ENCODE results near the gene C9orf50.

The C9orf50 gene

GRCh38 chr9:129615407-129616285 is 5.3 kb downstream of the C9orf50 start:
- no peak overlapping the region for H3K27ac ChIP-seq
- no peak for DNase-seq
- peaks cover 0 to 8% of the 10 kb centered on the region in 2 donors for H3K27me3 ChIP-seq
- intact Hi-C loops (cut with DNase I; ENCODE audit: low total_unique reads), result loop anchor here (10.0 kb wide), 1 partner anchor 221 kb away; no protein-coding TSS in a partner anchor
- peaks cover 0 to 28% (median 15%) of the 10 kb centered on the region in 4 donors for H3K4me1 ChIP-seq
- H3K36me3 ChIP-seq, result no peaks in the 10 kb centered on the region
- no peak for TF ChIP-seq CTCF (IDR thresholded peaks at IDR 0.05)
- no peak overlapping the region for H3K4me3 ChIP-seq
- H3K9me3 ChIP-seq, result no peaks in the 10 kb centered on the region

GRCh38 chr9:129614932-129615331 is 6.0 kb downstream of the C9orf50 start:
- Histone ChIP-seq H3K9me3 (no peaks in the 10 kb centered on the region), H3K36me3 (no peaks in the 10 kb centered on the region), H3K4me3 (no peak overlapping the region), H3K27me3 (peaks cover 0 to 6% of the 10 kb centered on the region in 2 donors), H3K27ac (no peak overlapping the region), H3K4me1 (peaks cover 0 to 27% (median 13%) of the 10 kb centered on the region in 4 donors)
- no peak for TF ChIP-seq CTCF (IDR thresholded peaks at IDR 0.05)
- intact Hi-C loops (cut with DNase I; ENCODE audit: low total_unique reads), result loop anchor here (10.0 kb wide), 1 partner anchor 220 kb away; no protein-coding TSS in a partner anchor
- DNase-seq, result no peak

- Histone ChIP-seq H3K27ac (peak overlapping the region; percentile 38 to 48), H3K9me3 (no peaks in the 10 kb centered on the region), H3K36me3 (no peaks in the 10 kb centered on the region), H3K4me3 (no peak overlapping the region), H3K4me1 (peaks cover 0 to 36% (median 24%) of the 10 kb centered on the region in 4 donors), H3K27me3 (no peaks in the 10 kb centered on the region)
- no peak for DNase-seq
- no peak for TF ChIP-seq CTCF (IDR thresholded peaks at IDR 0.05)
- intact Hi-C loops (cut with DNase I; ENCODE audit: low total_unique reads), result loop anchor here (10.0 kb wide), 1 partner anchor 219 kb away; no protein-coding TSS in a partner anchor
Measured at GRCh38 chr9:129613520-129614175, 7.3 kb downstream of the C9orf50 start.

GRCh38 chr9:129612815-129613519 is 7.9 kb downstream of the C9orf50 start:
- Histone ChIP-seq H3K9me3 (no peaks in the 10 kb centered on the region), H3K4me3 (no peak overlapping the region), H3K27ac (peak overlapping the region; percentile 38 to 48), H3K36me3 (no peaks in the 10 kb centered on the region), H3K4me1 (peaks cover 0 to 43% (median 31%) of the 10 kb centered on the region in 4 donors), H3K27me3 (no peaks in the 10 kb centered on the region)
- intact Hi-C loops (cut with DNase I; ENCODE audit: low total_unique reads), result loop anchor here (10.0 kb wide), 1 partner anchor 218 kb away; no protein-coding TSS in a partner anchor
- TF ChIP-seq CTCF (IDR thresholded peaks at IDR 0.05), result peak in 1 of 2 experiments; percentile 5
- DNase-seq, result no peak

GRCh38 chr9:129612123-129612522 is 8.8 kb downstream of the C9orf50 start:
- DNase-seq, result no peak
- H3K9me3 ChIP-seq, result no peaks in the 10 kb centered on the region
- intact Hi-C loops (cut with DNase I; ENCODE audit: low total_unique reads), result loop anchor here (10.0 kb wide), 1 partner anchor 217 kb away; no protein-coding TSS in a partner anchor
- no peaks in the 10 kb centered on the region for H3K36me3 ChIP-seq
- no peaks in the 10 kb centered on the region for H3K27me3 ChIP-seq
- peaks cover 0 to 51% (median 39%) of the 10 kb centered on the region in 4 donors for H3K4me1 ChIP-seq
- no peak overlapping the region for H3K4me3 ChIP-seq
- H3K27ac ChIP-seq, result no peak overlapping the region
- TF ChIP-seq CTCF (IDR thresholded peaks at IDR 0.05), result no peak
